Panc1 (cell line): Measurements from ENCODE around the gene TIMELESS. TPM values are rescaled to one million over a fixed set of nuclear protein-coding genes. Genes with fewer than 3 reads are reported as not detected.
A peak's percentile ranks its signal among the peaks of the same experiment; 100 is the strongest.

ENCODE experiments used
- ATAC-seq: fragments of 200-7000 bp; cut with Tn5 transposase; 2 replicates; pipeline ENCODE4 v1.9.1; 2020; ENCODE audit warnings: mild to moderate bottlenecking, moderate library complexity
- BruUV-seq: library from RNA; stranded (reverse); fragments of 400-500 nt; replicated peaks from 2 replicates; lab custom pipeline; 2021; lab: Mats Ljungman, UMichigan
- CTCF ChIA-PET: fragments of 300-600 bp; sonication (Branson Sonifier 250); formaldehyde crosslinking; loops from one replicate; lab custom pipeline; 2022; ENCODE audit warnings: antibody characterized with exemption; lab: Charles Lee
- POLR2A ChIA-PET: fragments of 300-600 bp; sonication (Branson Sonifier 250); formaldehyde crosslinking; loops from one replicate; lab custom pipeline; 2022; ENCODE audit warnings: antibody characterized with exemption; lab: Charles Lee
- DNase-seq: peaks from one replicate; pipeline ENCODE4 v3.0.0-alpha.2; 2010; ENCODE audit warnings: low read depth, low spot score
- H3K27ac ChIP-seq: 2 replicates; pipeline ENCODE4 v1.5.1; 2011; ENCODE audit warnings: mild to moderate bottlenecking, low read length, inconsistent platforms
- H3K27me3 ChIP-seq: fragments of 200-500 bp; sonication (Bioruptor generic); 2 replicates; pipeline ENCODE4 v1.6.0; 2014; ENCODE audit warnings: low read length, inconsistent platforms; ENCODE audit not compliant: control insufficient read depth, insufficient read depth
- H3K36me3 ChIP-seq: fragments of 200-500 bp; sonication (Bioruptor generic); 2 replicates; pipeline ENCODE4 v1.5.1; 2014; ENCODE audit warnings: inconsistent platforms, mild to moderate bottlenecking, low read length, moderate library complexity; ENCODE audit not compliant: control insufficient read depth, insufficient read depth
- H3K4me1 ChIP-seq: 2 replicates; pipeline ENCODE4 v1.5.1; 2011; ENCODE audit warnings: inconsistent platforms, mild to moderate bottlenecking, low read length, moderate library complexity; ENCODE audit not compliant: control insufficient read depth, insufficient read depth
- H3K4me3 ChIP-seq, 2 experiments: 2 replicates each; pipeline ENCODE4 v1.5.1; 2011 to 2012; ENCODE audit warnings: low read depth in 2 of 2, low read length in 2 of 2, mild to moderate bottlenecking in 2 of 2, inconsistent platforms in 1 of 2, moderate library complexity in 1 of 2
- H3K9me3 ChIP-seq: fragments of 200-500 bp; sonication (Bioruptor generic); 2 replicates; pipeline ENCODE4 v1.5.1; 2014; ENCODE audit warnings: low read depth, mild to moderate bottlenecking, inconsistent platforms, low read length, moderate library complexity; ENCODE audit not compliant: control insufficient read depth, insufficient read depth
- POLR2AphosphoS5 ChIP-seq: IDR thresholded peaks from 2 replicates; pipeline ENCODE4 v1.6.1; 2012; ENCODE audit warnings: mild to moderate bottlenecking, low read depth, low read length, moderate library complexity
- SIN3A ChIP-seq: IDR thresholded peaks from 2 replicates; pipeline ENCODE4 v1.6.1; 2012; ENCODE audit warnings: low read depth, mild to moderate bottlenecking, low read length, moderate library complexity, borderline replicate concordance; ENCODE audit not compliant: insufficient read depth
- TCF7L2 ChIP-seq: IDR thresholded peaks from 2 replicates; pipeline ENCODE4 v1.6.1; 2011; ENCODE audit warnings: mild to moderate bottlenecking, low read depth, low read length, inconsistent platforms
- in situ Hi-C: cut with HindIII; loops from 2 replicates; pipeline ENCODE4 v1.10.0; 2016; ENCODE audit warnings: low sequenced_read_pairs, low pct_unique_long_range_greater_than_20kb
- intact Hi-C: fragments of 100-400 bp; cut with micrococcal nuclease; formaldehyde crosslinking; loops from one replicate; pipeline ENCODE4 v1.10.0; 2022; ENCODE audit not compliant: unreplicated experiment
- total RNA-seq: library from RNA; stranded (reverse); gene quantifications from one replicate; pipeline ENCODE4 v1.2.1, GENCODE V29; 2021; ENCODE audit not compliant: unreplicated experiment
- TF ChIP-seq, protein P1 (sequence below), 2 experiments: IDR thresholded peaks; 2 replicates each; pipeline ENCODE4 v1.6.1; 2011 to 2012; ENCODE audit warnings: low read depth in 2 of 2, control low read depth in 1 of 2, low read length in 1 of 2, mild to moderate bottlenecking in 1 of 2, moderate library complexity in 1 of 2; ENCODE audit not compliant: insufficient read depth in 1 of 2
- TF ChIP-seq, protein P2 (sequence below): fragments of 450-650 bp; IDR thresholded peaks from 2 replicates; pipeline ENCODE4 v1.5.1; 2017; ENCODE audit warnings: mild to moderate bottlenecking

TIMELESS gene
- total RNA-seq, 1 experiment from 2014 or later = 46.2 TPM

GRCh38 chr12:56377989-56378316 is 71.3 kb downstream of the TIMELESS start:
- no TSS peak for BruUV-seq
- intact Hi-C loops = no loop called here
- TF ChIP-seq POLR2AphosphoS5 (no peak), TCF7L2 (no peak), SIN3A (no peak)
- TF ChIP-seq, protein P1, sequence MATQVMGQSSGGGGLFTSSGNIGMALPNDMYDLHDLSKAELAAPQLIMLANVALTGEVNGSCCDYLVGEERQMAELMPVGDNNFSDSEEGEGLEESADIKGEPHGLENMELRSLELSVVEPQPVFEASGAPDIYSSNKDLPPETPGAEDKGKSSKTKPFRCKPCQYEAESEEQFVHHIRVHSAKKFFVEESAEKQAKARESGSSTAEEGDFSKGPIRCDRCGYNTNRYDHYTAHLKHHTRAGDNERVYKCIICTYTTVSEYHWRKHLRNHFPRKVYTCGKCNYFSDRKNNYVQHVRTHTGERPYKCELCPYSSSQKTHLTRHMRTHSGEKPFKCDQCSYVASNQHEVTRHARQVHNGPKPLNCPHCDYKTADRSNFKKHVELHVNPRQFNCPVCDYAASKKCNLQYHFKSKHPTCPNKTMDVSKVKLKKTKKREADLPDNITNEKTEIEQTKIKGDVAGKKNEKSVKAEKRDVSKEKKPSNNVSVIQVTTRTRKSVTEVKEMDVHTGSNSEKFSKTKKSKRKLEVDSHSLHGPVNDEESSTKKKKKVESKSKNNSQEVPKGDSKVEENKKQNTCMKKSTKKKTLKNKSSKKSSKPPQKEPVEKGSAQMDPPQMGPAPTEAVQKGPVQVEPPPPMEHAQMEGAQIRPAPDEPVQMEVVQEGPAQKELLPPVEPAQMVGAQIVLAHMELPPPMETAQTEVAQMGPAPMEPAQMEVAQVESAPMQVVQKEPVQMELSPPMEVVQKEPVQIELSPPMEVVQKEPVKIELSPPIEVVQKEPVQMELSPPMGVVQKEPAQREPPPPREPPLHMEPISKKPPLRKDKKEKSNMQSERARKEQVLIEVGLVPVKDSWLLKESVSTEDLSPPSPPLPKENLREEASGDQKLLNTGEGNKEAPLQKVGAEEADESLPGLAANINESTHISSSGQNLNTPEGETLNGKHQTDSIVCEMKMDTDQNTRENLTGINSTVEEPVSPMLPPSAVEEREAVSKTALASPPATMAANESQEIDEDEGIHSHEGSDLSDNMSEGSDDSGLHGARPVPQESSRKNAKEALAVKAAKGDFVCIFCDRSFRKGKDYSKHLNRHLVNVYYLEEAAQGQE (IDR thresholded peaks at IDR 0.05; ENCODE audit: insufficient read depth in 1 of 2, low read depth in 2 of 2, low read length in 1 of 2) = no peak
- TF ChIP-seq, protein P2, sequence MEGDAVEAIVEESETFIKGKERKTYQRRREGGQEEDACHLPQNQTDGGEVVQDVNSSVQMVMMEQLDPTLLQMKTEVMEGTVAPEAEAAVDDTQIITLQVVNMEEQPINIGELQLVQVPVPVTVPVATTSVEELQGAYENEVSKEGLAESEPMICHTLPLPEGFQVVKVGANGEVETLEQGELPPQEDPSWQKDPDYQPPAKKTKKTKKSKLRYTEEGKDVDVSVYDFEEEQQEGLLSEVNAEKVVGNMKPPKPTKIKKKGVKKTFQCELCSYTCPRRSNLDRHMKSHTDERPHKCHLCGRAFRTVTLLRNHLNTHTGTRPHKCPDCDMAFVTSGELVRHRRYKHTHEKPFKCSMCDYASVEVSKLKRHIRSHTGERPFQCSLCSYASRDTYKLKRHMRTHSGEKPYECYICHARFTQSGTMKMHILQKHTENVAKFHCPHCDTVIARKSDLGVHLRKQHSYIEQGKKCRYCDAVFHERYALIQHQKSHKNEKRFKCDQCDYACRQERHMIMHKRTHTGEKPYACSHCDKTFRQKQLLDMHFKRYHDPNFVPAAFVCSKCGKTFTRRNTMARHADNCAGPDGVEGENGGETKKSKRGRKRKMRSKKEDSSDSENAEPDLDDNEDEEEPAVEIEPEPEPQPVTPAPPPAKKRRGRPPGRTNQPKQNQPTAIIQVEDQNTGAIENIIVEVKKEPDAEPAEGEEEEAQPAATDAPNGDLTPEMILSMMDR = no peak
- H3K9me3 ChIP-seq = no peaks in the 10 kb centered on the region
- ATAC-seq (no peak), DNase-seq (no peak)
- no peaks in the 10 kb centered on the region for H3K27me3 ChIP-seq
- ChIA-PET POLR2A (no interaction called here), CTCF (no interaction called here)
- no peak overlapping the region for H3K27ac ChIP-seq
- H3K36me3 ChIP-seq = no peaks in the 10 kb centered on the region
- H3K4me3 ChIP-seq = no peak overlapping the region
- no peaks in the 10 kb centered on the region for H3K4me1 ChIP-seq
- in situ Hi-C loops = no loop called here

- intact Hi-C loops = no loop called here
- no peaks in the 10 kb centered on the region for H3K36me3 ChIP-seq
- in situ Hi-C loops = no loop called here
- no TSS peak for BruUV-seq
- no peaks in the 10 kb centered on the region for H3K4me1 ChIP-seq
- H3K4me3 ChIP-seq = no peak overlapping the region
- no peaks in the 10 kb centered on the region for H3K9me3 ChIP-seq
- ATAC-seq = peak; percentile 90
- H3K27me3 ChIP-seq = no peaks in the 10 kb centered on the region
- TF ChIP-seq POLR2AphosphoS5 (no peak), SIN3A (no peak), TCF7L2 (no peak)
- TF ChIP-seq, protein P2 = no peak
- DNase-seq = no peak
- ChIA-PET CTCF (no interaction called here), POLR2A (no interaction called here)
- H3K27ac ChIP-seq = no peak overlapping the region
Measured at GRCh38 chr12:56377310-56377988, 71.8 kb downstream of the TIMELESS start.
